Suprapubic skin (tissue), 4 donors: Measurements from ENCODE around the gene CSF1.

Experiments used
- POLR2A ChIP-seq, 2 donors: fragments of 450-650 bp; IDR thresholded peaks; one replicate each; pipeline ENCODE4 v1.6.1; 2017; ENCODE audit warnings: antibody characterized with exemption in 2 of 2, mild to moderate bottlenecking in 2 of 2, moderate library complexity in 2 of 2
- POLR2AphosphoS5 ChIP-seq, 3 donors: sonication (generic); formaldehyde crosslinking; IDR thresholded peaks; one replicate each; pipeline ENCODE4 v1.6.1; 2017; ENCODE audit warnings: antibody characterized with exemption in 3 of 3
- TF ChIP-seq, protein P1 (sequence below), 2 donors: fragments of 200-600 bp in 1 of 2; fragments of 450-650 bp in 1 of 2; sonication (generic) in 1 of 2; IDR thresholded peaks; one replicate each; pipeline ENCODE4 v1.5.1; 2016 to 2019; ENCODE audit warnings: antibody characterized with exemption in 2 of 2, mild to moderate bottlenecking in 1 of 2, moderate library complexity in 1 of 2

DNA sequence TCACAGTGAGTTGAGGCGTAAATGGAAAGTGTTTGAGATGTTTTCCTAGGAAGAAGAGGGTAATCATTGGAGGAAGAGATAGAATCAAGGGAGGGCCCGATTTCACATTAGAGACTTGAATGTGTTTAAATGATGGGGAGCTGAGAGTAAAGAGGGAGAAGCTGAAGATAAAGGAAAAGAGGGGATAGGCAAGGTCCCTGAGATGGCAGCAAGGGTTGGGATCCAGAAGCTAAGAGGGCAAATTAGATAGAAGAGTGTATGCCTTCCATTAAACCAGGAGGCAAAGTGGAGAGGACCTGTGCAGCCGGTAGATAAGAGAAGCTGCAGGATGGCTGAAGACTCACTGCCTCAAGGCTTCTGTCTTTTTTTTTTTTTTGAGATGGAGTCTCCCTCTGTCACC lies 21.6 kb upstream of the CSF1 start:
- TF ChIP-seq POLR2AphosphoS5 (IDR thresholded peaks at IDR 0.05) (no peak), POLR2A (IDR thresholded peaks at IDR 0.05) (no peak)
- TF ChIP-seq, protein P1, sequence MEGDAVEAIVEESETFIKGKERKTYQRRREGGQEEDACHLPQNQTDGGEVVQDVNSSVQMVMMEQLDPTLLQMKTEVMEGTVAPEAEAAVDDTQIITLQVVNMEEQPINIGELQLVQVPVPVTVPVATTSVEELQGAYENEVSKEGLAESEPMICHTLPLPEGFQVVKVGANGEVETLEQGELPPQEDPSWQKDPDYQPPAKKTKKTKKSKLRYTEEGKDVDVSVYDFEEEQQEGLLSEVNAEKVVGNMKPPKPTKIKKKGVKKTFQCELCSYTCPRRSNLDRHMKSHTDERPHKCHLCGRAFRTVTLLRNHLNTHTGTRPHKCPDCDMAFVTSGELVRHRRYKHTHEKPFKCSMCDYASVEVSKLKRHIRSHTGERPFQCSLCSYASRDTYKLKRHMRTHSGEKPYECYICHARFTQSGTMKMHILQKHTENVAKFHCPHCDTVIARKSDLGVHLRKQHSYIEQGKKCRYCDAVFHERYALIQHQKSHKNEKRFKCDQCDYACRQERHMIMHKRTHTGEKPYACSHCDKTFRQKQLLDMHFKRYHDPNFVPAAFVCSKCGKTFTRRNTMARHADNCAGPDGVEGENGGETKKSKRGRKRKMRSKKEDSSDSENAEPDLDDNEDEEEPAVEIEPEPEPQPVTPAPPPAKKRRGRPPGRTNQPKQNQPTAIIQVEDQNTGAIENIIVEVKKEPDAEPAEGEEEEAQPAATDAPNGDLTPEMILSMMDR (IDR thresholded peaks at IDR 0.05): no peak
